Measurements from ENCODE around the gene RYR2. TPM values are rescaled to one million over a fixed set of nuclear protein-coding genes. Genes with fewer than 3 reads are reported as not detected.
A peak's percentile ranks its signal among the peaks of the same experiment; 100 is the strongest.

RYR2 gene
- total and polyA plus RNA-seq, 2 of the 8 experiments (the other 6 are each of a cell fraction or from before 2014, with no cell fraction given), result 1.3 to 4.4 TPM

- Histone ChIP-seq H2BK12ac (ENCODE audit: low read depth, low read length) (no peak overlapping the region; the same call in 1 of the 2 replicates), H3K14ac (ENCODE audit: insufficient read length) (no peak overlapping the region), H4K20me1 (replicated peaks in 1 of 2; ENCODE audit: control insufficient read depth in 1 of 2, insufficient read depth in 2 of 2, low read length in 2 of 2) (no peaks in the 10 kb centered on the region), H3K4me3 (ENCODE audit: extremely low read depth in 1 of 4, insufficient read depth in 2 of 4, low read depth in 3 of 4, low read length in 4 of 4) (no peak overlapping the region), H3K18ac (ENCODE audit: extremely low read depth, low read length) (no peak overlapping the region), H3K36me3 (ENCODE audit: control insufficient read depth in 2 of 4, insufficient read depth in 4 of 4, low read length in 3 of 4) (no peaks in the 10 kb centered on the region), H3K4ac (replicated peaks; ENCODE audit: insufficient read length, low read depth, low read length) (no peak overlapping the region), H4K8ac (ENCODE audit: extremely low read depth, insufficient read depth, low read length) (no peak overlapping the region), H2AK5ac (ENCODE audit: low read depth, low read length) (0 out of 2 replicates have a peak overlapping the region, but pooled peaks have one; percentile 27), H4K91ac (replicated peaks; ENCODE audit: insufficient read length, low read length) (no peak overlapping the region), H3K27ac (ENCODE audit: low read depth, low read length) (no peak overlapping the region), H2AFZ (ENCODE audit: low read length) (no peak overlapping the region), H4K5ac (ENCODE audit: insufficient read length, low read depth, low read length) (no peak overlapping the region), H2BK5ac (ENCODE audit: low read depth, low read length) (peak overlapping the region; percentile 41; the same call in 1 of the 2 replicates), H2BK15ac (ENCODE audit: low read length) (no peak overlapping the region), H3K23ac (ENCODE audit: insufficient read length) (no peak overlapping the region), H3K79me2 (ENCODE audit: control insufficient read depth in 1 of 2, insufficient read depth in 2 of 2, low read length in 2 of 2) (no peaks in the 10 kb centered on the region), H3K23me2 (ENCODE audit: low read depth, low read length) (no peaks in the 10 kb centered on the region; the same call in 1 of the 2 replicates), H3K4me1 (replicated peaks in 1 of 4; ENCODE audit: control insufficient read depth in 3 of 4, insufficient read depth in 4 of 4, low read length in 3 of 4) (peaks cover 0 to 9% (median 7%) of the 10 kb centered on the region in 4 experiments; a peak in 6 of 7 replicates), H3K27me3 (replicated peaks in 1 of 4; ENCODE audit: control insufficient read depth in 3 of 4, extremely low read depth in 1 of 4, insufficient read depth in 3 of 4, low read length in 3 of 4) (no peaks in the 10 kb centered on the region; a peak in 1 of 7 replicates), H2BK20ac (ENCODE audit: low read length) (no peak overlapping the region), H3K9ac (replicated peaks in 1 of 4; ENCODE audit: extremely low read depth in 1 of 4, low read depth in 3 of 4, low read length in 3 of 4) (no peak overlapping the region), H2BK120ac (replicated peaks; ENCODE audit: low read depth, low read length) (no peak overlapping the region), H3K56ac (replicated peaks; ENCODE audit: insufficient read length, low read depth, low read length) (no peak overlapping the region), H3K79me1 (ENCODE audit: low read depth, low read length) (no peaks in the 10 kb centered on the region), H3K9me3 (ENCODE audit: insufficient read depth in 2 of 2, low read depth in 1 of 2, low read length in 1 of 2) (no peaks in the 10 kb centered on the region), H3K4me2 (ENCODE audit: insufficient read depth in 1 of 2, low read depth in 2 of 2, low read length in 2 of 2) (peak overlapping the region; percentile 24 to 39)
- peak; percentile 93 for TF ChIP-seq JUND (IDR thresholded peaks at IDR 0.05; ENCODE audit: low read length)
- TF ChIP-seq CTBP2 (IDR thresholded peaks at IDR 0.05; ENCODE audit: borderline replicate concordance, insufficient read depth, insufficient read length, low read length), result no peak
- TF ChIP-seq MAX (IDR thresholded peaks at IDR 0.05), result 0 out of 2 replicates have a peak, but pooled peaks have one; percentile 15
- no peak for TF ChIP-seq SIN3A (conservative IDR thresholded peaks at IDR 0.05 in 1 of 2, IDR thresholded peaks at IDR 0.05 in 1 of 2; ENCODE audit: low read depth in 1 of 2, low read length in 2 of 2)
- 17% methylated on average over 7 of the region's 7 CpGs; no CpG with 5 or more reads in 1 of the 2 experiments for WGBS, 2 experiments (ENCODE audit: extremely low coverage in 1 of 2, insufficient coverage in 1 of 2, insufficient read length in 1 of 2, insufficient replicate concordance in 2 of 2, low coverage in 1 of 2, low lambda C conversion rate in 2 of 2, missing lambda C conversion rate in 1 of 2)
- FAIRE-seq (no peak), DNase-seq (ENCODE audit: low read depth in 1 of 2, low spot score in 2 of 2) (peak in 1 of 2 experiments; percentile 49)
- CTCF ChIA-PET (ENCODE audit: partially characterized antibody), result interaction anchor here (0.6 to 1.7 kb wide), 6 partner anchors 13 to 530 kb away, joined by 3 to 6 read pairs (median 3); no protein-coding TSS in a partner anchor
- POLR2A ChIA-PET (ENCODE audit: partially characterized antibody), result interaction anchor here (1.3 to 3.0 kb wide), 2 partner anchors 10 to 12 kb away, joined by 3 to 14 read pairs; partner anchors contain the start of gene RYR2
Observed at GRCh38 chr1:237032029-237032428, 10.0 kb upstream of the RYR2 start.
